HG03439 (cell line): ENCODE measurements around the gene FAM120AOS.

Experiments
- ATAC-seq: cut with Tn5 transposase; IDR thresholded peaks from one replicate; pipeline ENCODE4 v1.9.1; 2021; ENCODE audit warnings: mild to moderate bottlenecking, moderate library complexity; ENCODE audit not compliant: unreplicated experiment

Gene FAM120AOS

DNA sequence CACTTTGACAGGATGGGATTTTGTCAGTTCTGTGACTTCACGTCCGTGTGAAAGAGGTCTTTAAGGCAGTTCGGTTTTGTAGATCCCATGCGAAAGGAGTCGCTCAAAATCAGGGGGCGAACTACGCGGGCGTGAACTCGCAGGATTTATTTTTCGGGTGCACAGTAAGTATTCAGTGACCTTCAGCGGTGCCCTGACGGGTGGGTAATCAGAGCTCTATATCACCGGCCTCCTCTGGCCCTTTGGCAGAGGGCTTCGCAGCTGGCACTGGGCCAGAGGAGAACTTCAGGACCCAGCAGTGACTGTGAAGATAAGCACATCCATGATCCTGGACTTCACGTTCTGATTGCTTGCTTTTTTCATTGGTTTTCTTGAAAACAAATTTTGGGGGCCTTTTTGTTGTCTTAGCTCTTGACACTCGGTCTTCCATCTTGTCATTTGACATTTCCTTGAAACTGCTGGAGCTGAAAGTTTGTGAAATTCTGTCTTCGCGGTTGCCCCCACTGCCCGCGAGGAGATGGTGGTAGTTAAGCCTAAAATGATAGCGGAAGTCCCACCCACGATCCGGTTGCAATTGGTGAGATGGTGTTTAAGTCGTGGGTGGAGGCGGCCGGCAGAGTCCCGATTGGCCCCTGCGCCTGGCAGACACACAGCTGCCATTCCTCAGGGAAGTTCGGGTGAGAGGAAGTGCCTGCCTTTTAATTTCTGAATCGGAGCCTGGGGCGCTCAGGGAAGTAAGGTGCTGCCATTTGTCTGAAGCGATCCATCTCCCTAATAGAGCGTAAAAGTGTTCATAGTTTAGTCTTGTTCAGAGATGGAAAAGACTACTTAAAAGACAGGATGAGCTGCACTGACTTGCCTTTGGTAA lies at the start of gene FAM120AOS:
FAM120AOS (minus strand) TSS at position 535 of the 868 bp plus-strand sequence. CDS start 872 bp downstream, outside the sequence.
- peak; percentile 67 for ATAC-seq

DNA sequence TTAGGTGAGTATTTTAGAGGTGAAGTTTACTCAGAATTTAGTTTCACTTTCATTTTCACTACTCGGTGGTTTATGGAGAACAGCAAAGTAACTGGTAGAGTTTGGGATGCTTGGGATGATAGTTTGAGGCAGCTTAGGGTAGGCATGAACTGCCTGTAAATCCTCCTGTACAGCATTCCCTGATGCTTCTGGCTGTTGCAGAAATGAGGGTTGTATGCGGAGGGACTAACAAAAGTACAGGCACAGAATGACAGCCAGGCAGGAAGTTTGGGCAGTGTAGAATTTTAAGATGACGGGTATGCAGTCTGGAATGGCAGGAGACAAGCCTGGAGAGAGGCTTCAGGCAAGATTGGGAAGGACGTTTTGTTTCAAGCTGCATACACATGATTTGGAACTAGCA lies 48.0 kb upstream of the FAM120AOS start:
- ATAC-seq: no peak

DNA sequence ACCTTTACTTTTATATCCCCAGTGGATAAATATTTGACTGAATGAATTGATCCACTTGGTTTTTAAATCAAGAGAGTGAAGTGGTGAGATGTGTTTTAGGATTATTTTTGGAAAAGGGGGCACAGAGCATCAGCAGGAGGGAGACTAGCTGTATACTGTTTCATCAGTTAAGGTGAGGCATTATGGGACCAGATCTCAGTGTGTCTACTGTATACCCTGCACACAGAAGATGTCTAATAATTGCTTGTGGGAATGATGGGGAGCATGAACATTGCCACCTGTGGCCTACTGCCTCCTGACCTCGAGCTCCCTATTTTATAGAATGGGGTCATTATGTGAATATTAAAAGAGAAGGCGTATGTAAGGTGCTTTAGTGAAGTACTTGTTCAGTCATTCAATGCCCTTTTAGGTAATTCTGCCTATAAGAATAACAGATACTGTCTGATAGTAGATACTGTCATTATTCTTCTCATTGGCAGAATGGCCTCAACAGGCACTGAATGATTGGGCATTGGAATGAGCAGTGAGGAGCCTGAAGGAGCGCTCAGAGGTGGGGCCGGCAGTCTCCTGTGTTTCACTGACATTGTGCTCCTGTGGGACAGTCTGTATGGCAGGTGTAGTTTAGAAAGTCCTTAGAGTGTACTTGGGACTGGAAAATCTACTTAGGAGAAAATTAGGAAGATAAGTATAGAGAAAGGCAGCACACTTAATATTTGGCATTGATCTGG lies 47.4 kb upstream of the FAM120AOS start:
- no peak for ATAC-seq

DNA sequence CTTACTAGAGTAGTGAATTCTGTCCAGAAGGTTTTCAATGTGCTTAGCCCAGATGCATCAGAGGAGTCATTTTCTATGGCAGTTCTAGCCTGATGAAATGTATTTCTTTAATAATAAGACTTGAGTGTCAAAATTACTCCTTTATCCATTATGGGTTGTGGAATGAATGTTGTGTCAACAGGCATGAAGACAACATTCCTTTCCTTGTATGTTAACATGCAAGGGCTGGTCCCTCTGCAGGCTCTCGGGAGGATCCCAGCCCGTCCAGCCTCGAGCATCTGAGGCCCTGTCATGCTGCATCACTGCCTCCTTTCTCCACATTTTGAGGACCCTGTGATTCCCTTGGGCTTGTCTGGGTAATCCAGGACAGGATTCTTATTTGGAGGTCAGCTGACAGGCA lies 42.9 kb upstream of the FAM120AOS start:
- ATAC-seq: no peak

DNA sequence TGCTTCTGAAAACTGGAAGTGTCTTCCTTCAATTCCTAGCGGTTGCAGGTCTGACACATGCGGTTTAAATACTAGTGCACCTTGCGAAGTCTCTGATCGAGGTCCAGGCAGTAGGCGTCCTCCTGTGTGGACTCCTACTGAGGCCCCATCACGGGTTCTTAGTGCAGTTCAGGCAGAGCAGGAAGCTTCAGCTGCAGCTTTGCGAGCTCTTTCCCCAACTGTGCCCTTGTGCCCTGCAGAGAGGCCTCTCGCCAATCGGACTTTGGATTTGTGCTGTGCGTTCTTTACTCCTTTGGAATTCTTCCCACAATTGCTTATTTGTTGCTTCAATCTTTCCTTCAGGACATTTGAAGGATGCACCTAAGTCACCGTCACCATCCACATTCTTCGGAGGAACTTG lies 40.6 kb upstream of the FAM120AOS start:
- no peak for ATAC-seq

DNA sequence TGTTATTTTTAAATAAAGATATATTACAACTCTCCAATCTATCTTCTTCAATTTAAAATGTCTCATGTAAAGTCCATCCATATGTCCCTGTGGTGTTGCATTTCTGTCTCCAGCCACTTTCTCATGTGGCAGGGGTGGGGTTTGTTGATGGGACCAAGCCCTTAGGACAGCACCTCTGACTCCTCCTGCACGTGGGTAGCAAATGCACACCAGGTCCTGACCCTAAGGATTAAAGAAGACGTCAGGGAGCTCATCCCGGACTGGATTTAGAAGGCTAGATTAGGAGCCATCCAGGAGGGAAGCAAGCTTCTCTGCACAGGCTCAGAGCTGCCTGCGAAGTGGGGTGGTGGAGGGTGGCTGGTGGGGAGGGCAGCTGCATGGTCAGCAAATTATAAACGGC lies 38.9 kb upstream of the FAM120AOS start:
- ATAC-seq: no peak

DNA sequence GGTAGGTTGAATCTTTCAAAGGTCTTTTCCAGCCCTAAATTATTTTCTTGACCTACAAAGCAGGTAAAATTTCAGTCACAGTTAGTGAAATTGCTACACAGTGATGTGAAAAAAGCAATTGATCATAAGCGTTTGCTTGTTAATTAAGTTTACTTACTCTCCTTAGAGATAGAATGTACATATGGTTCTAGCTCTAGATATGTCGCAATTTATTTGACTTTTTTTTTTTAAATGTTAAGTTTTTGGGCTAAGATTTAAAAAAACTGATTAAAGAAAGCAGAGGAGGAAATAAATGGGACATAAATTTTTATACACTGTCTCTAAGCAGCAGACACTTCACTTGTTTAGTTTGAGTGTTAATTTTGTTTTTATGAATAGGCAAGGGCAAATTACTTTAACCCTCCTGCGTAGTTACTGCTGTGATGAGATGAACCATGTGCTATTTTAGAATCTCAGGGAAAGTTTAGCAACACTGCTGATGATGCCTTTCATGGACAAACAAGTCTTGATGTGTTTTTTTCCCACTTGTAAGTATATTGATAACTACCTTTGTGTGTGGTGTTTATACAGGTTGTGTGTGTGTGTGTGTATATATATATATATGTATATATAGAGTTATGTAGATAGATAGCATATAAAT lies 38.3 kb upstream of the FAM120AOS start:
- ATAC-seq: no peak

DNA sequence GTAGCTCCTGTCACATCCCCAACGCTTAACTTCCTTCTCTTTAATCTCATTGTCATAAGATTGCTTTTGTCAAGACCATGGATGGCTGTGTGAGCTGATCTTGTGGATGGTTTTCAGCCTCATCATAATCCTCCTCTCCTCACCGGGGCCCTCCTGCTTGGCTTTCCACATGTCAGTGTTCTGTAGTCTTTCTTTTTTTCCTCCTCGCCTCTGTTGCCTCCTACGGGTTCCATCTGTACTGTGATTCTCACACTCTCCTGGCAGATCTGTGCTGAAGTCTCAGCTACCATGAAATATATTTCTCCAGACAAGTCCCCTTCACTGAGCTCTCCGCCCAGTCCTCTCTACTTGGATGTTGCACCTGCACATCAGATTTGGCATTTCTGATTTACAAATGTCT lies 34.9 kb upstream of the FAM120AOS start:
- ATAC-seq: no peak

DNA sequence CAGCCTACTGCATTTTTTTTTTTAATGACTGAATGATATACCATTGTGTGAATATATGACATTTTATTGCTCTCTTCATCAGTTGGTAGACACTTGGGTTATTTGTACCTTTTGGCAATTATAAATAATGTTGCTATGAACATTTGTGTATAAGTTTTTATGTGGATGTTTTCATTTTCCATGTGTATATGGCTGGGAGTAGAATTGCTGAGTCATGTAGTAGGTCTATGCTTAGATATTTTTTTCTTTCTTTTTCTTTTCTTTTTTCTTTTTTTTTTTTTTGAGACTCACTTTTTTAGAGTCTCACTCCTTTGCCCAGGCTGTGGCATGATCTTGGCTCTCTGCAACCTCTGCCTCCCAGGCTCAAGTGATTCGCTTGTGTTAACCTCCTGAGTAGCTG lies 32.9 kb upstream of the FAM120AOS start:
- no peak for ATAC-seq

DNA sequence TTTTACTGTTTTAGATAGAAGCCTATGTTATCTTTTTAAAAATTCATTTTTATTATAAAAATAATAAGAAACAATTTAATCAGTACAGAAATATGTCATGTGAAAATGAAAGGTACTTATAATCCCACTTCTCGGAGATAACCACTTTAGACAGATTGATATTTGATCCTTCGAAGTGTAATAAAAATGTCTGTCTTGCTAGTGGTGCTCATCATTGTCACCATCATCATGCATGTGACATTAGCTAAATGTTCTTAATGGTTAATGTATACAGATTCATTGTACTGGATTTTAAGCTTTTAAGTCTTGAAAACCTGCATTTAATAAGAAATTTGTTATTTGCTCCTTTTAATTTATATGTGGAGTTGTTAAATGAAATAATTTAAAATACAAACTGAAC lies 30.1 kb upstream of the FAM120AOS start:
- ATAC-seq: no peak

DNA sequence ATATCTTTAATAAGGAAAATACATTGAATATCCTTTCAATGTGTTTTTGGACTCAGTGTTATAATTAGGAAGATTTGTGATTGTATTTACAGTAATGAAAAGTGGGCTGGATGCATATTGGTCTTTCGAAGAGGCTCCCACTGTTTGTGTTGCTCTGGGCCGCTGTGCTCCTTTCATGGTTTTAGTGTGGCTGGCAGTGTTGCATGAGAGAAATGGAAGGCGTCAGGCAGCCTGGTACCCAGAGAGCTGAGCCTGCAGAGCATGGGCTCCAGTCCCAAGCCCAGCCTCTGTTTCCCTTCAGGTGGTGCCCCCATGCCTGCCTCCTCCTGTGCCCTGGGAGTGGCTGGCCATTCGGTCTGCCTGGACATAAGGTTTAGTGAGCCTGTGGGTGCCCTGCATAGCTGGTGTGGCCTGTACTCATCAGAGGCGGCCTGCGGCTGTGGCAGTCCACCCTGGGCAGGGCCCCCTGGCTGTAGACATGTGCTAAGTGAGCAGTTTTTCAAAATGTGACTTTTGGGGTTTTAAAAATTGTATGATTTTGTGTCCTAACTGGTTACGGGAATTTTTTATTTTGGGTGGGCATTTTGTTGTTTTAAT lies 27.4 kb upstream of the FAM120AOS start:
- no peak for ATAC-seq

DNA sequence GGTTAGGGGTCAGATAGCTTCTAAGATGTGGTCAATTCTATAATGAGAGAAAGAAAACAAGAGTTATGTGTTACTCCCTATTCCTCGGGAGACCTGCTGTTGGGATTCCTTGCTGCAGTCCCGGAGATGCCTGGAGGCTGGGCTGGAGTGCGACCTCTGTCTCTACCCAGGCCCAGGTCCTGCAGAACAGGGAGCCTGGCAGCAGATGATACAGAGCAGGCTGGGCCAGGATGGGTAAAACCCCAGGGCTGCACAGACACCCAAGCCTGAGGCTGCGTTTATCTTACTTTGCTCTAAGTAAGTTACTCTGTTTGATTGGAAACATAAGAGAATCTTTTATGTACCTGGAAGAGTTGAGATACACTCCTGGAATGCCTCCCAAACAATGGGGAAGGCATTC lies 26.9 kb upstream of the FAM120AOS start:
- ATAC-seq: no peak

DNA sequence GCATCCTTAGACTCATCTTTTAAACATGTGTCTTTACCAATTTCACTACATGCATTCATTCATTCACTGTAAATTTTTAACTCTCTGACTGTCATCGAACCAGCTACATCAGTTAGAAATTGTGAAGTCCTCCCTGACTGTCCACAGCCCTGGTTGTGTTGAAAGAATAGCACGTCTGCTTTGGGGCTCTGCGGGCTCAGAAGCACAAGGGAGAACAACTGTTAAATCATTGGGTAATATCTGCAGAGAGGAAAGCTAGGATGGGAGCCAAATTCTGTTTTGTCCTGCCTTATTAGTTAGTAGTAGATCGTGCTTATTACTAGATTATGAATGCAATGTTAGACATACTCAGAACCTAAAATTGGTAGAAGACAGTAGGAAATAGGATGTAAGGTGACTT lies 26.3 kb upstream of the FAM120AOS start:
- no peak for ATAC-seq

DNA sequence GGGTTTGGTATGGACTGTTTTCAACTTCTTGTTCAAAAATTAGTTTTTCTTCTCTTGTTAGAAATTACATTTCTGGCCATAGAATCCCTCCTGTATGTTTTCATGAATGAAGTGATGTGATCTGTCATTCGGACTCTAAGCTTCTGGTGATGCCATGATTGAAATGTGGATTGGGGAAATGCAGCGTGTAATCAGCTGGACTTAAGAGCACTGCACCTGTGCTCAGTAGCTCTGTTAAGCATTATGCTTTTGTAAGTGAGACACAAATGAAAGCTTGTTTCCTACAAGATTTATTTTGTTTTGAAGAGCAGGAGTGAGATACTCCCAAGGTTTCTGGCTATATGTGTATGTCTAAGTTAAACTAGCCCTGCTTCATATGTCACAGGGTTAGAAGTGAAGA lies 24.0 kb upstream of the FAM120AOS start:
- no peak for ATAC-seq

DNA sequence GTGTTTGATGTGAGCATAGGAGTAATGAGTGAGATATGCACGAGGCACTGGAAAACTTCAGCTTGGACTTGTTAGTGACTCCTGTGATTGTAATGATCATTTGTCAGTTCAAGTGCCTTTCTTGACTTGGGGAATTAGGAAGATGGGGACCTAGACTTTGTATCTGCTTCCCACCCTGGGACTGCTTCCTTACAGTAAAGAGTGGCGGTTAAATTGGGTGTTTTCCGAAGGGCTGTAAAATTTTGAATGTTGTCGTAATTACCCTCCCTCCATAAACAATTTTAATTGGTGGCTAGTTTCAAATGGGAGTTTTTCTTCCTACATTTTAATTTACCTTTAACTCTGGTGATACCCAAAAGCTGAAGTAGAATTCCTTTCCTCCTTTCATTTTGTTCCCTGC lies 23.5 kb upstream of the FAM120AOS start:
- no peak for ATAC-seq

DNA sequence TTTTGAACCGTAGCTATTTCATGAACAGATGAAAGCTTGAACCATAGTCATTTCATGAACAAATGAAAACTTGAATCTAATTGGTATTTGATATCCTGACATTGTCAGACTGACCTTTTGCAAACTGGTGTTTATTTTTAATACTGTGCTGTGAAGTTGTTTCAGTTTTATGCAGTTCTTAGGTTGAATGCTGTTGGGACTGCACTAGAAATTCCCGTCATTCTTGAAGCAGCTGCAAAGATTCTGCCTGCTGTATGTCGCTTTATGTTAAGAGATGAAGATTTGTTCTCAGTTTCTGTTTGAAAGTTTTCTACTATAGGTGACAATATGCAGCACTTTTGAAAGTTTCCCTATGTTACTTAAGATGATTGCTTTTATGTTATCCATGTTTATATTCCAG lies 22.5 kb upstream of the FAM120AOS start:
- ATAC-seq: no peak

DNA sequence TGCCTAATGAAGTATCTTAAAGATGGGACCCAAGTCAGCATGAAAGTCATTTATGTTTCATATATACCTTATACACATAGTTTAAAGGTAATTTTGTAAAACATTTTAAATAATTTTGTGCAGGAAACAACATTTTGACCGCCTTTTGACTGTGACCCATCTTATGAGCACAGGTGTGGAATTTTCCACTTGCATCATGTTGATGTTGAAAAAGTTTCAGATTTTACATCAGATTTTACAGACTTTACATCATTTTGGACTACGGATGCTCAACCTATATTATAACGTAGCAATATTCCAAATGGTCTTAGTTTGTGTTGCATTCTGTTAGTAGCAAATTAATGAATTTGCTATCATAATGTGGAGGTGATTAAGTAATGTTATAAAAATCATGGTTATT lies 21.7 kb upstream of the FAM120AOS start:
- ATAC-seq: no peak

DNA sequence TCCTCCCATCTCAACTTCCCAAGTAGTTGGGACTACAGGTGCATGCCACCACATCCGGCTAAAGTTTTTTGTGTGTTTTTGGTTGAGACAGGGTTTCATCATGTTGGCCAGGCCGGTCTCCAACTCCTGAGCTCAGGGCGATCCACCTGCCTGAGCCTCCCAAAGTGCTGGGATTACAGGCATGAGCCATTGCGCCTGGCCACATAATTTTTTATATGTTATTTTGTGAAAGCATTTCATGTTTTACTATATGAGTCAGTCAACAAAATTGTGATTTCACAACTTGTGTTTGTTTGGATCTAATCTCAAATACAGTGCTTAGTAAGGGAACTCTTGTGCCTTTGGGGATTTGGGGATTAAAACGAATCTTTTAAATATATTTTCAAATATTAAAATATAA lies 20.0 kb upstream of the FAM120AOS start:
- ATAC-seq: no peak

DNA sequence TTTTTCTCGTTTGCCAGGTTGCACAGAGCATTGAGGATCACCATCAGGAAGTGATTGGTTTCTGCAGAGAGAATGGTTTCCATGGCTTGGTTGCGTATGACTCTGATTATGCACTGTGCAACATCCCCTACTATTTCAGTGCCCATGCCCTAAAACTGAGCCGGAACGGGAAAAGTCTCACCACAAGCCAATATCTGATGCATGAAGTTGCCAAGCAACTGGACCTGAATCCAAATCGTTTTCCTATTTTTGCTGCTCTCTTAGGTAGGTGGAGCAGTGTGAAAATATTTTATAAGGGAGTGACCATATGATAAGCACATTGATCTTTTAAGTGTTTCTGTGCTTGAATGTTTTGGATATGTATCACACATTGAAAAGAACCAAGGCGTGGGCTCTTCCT lies 17.7 kb upstream of the FAM120AOS start:
- no peak for ATAC-seq

DNA sequence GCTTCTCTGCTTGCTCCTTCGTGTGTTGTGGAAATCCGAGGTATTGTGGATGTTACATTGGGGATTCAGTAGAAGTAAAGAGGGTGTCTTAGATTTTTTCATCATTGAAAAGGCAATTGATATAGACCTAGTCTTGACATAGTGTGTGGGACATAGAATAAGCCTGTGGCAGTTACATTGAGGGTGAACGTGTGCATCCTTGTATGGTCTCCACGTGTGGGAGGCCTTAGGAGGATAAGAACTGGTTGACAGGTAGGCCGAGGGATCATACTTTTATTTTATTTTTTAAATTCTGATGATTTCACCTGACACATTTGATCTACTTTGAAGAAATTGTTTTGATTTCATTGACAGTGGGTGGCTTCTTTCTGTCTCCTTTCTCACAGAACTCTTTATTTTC lies 17.0 kb upstream of the FAM120AOS start:
- no peak for ATAC-seq

DNA sequence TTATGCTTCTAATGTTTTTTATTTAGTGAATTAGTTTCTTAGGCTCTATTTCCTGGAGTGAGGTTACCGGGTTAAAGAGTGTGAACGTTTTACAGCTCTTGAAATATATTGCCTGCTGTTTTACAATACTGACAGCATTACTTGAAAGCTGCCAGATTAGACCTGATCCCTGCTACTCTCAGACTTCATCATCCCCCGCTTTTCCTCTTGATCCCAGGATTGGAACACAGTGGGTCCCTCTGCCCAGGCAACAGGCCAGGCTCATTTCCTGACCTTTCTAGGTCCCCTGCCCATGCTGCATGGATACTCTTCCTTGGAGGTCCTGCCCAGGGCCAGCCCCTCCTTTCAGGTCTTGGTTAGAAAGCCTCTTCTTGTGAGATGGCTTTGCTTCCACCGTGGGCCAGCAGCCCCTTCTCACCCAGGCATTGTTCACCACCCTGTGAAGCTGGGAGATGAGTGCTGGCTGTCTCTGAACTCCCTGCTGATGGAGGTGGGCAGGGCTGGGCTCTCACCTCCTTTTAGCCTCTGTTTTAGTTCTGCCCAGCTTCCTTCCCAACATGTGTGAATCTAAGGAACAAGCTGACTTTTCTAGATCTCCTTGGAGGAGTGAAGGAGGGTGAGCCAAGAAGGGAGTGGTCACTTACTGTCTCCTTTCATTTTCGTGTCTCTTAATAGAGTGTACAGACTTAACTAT lies 15.5 kb upstream of the FAM120AOS start:
- ATAC-seq: no peak
